Measurements from ENCODE around the gene CD40LG.

The CD40LG gene
- total RNA-seq = 75.8 to 276 (median 254) reads per million in 3 experiments

- DNase-seq = no peak
These were observed at the start of gene CD40LG for GRCh38 chrX:136647677-136648360. Gene CD40LG, plus strand, starts transcription at chrX:136648158. Its CDS starts 91 bp downstream, at chrX:136648249.

- DNase-seq = peak; percentile 46
These were observed 49.3 kb upstream of the CD40LG start for GRCh38 chrX:136598631-136599030.

- DNase-seq = no peak
These were observed 47.9 kb upstream of the CD40LG start for GRCh38 chrX:136600059-136600458.

GRCh38 chrX:136607236-136607635 is 40.7 kb upstream of the CD40LG start:
- no peak for DNase-seq

GRCh38 chrX:136608295-136608933 is 39.5 kb upstream of the CD40LG start:
- DNase-seq = peak; percentile 57

GRCh38 chrX:136616987-136617685 is 30.8 kb upstream of the CD40LG start:
- peak; percentile 41 for DNase-seq

GRCh38 chrX:136619899-136620505 is 28.0 kb upstream of the CD40LG start:
- peak; percentile 66 for DNase-seq

- DNase-seq = no peak
These were observed 27.2 kb upstream of the CD40LG start for GRCh38 chrX:136620780-136621179.

- DNase-seq = no peak
These were observed 25.4 kb upstream of the CD40LG start for GRCh38 chrX:136622568-136622967.

GRCh38 chrX:136623396-136623795 is 24.6 kb upstream of the CD40LG start:
- no peak for DNase-seq

GRCh38 chrX:136625246-136625645 is 22.7 kb upstream of the CD40LG start:
- no peak for DNase-seq

GRCh38 chrX:136626237-136626636 is 21.7 kb upstream of the CD40LG start:
- DNase-seq = no peak

GRCh38 chrX:136626891-136627290 is 21.1 kb upstream of the CD40LG start:
- DNase-seq = no peak

- DNase-seq = peak; percentile 56
These were observed 20.5 kb upstream of the CD40LG start for GRCh38 chrX:136627409-136627808.

- DNase-seq = peak; percentile 49
These were observed 18.7 kb upstream of the CD40LG start for GRCh38 chrX:136629084-136629750.

- DNase-seq = peak; percentile 44
These were observed 17.1 kb upstream of the CD40LG start for GRCh38 chrX:136630881-136631280.

GRCh38 chrX:136635235-136635634 is 12.7 kb upstream of the CD40LG start:
- DNase-seq = peak; percentile 65

- DNase-seq = no peak
These were observed 11.8 kb upstream of the CD40LG start for GRCh38 chrX:136636121-136636520.

GRCh38 chrX:136639506-136640176 is 8.3 kb upstream of the CD40LG start:
- DNase-seq = no peak

GRCh38 chrX:136643243-136643642 is 4.7 kb upstream of the CD40LG start:
- DNase-seq = no peak

- DNase-seq = peak; percentile 59
These were observed 1.2 kb upstream of the CD40LG start for GRCh38 chrX:136646602-136647239.

GRCh38 chrX:136650811-136651210 is 2.9 kb downstream of the CD40LG start:
- no peak for DNase-seq
